Epithelial cell of esophagus (primary cell): Measurements from ENCODE around the gene LCE3D.
"Not testable (repeated sequence)": the region's sequence is repeated elsewhere in the genome, so short reads cannot be mapped to it uniquely, and the experiment has no call there.

Experiments used
- DNase-seq: peaks from one replicate; pipeline ENCODE4 v3.0.0; 2010; ENCODE audit warnings: low read depth
- H3K4me3 ChIP-seq: 2 replicates; pipeline ENCODE4 v1.5.1; 2011; ENCODE audit warnings: mild to moderate bottlenecking, low read length, control low read depth
- CTCF ChIP-seq: IDR thresholded peaks from 2 replicates; pipeline ENCODE4 v1.5.1; 2011; ENCODE audit warnings: low read depth, mild to moderate bottlenecking, low read length, control low read depth, inconsistent platforms; ENCODE audit not compliant: insufficient read depth; ENCODE audit errors: missing control alignments

The LCE3D gene

GRCh38 chr1:152596986-152597385, 16.7 kb upstream of the LCE3D start:
- no peak overlapping the region for H3K4me3 ChIP-seq
- TF ChIP-seq CTCF = no peak
- DNase-seq = no peak

DNA sequence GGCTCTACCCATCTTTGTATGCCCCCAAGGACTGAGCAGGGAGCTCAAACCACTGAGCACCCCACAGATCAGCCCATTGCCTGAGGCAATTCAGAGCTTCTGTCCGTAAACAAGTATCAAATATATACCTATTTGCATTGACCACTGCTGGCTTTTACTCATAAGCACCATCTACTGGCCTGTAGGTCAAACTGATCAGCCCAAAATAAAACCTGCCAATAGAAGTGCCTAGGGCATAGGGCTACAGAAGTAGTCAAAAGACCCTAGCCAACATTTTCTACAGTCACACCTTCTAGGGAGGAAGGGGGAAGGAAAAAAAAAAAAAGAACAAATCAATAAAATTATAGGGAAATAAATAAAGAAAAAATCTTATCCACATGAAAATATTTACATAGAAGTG, 5.3 kb upstream of the LCE3D start:
- no peak overlapping the region for H3K4me3 ChIP-seq
- no peak for DNase-seq
- peak; percentile 27 for TF ChIP-seq CTCF

- peak; percentile 88 for DNase-seq
- no peak overlapping the region for H3K4me3 ChIP-seq
- TF ChIP-seq CTCF = no peak
Observed at GRCh38 chr1:152582647-152583046, 2.3 kb upstream of the LCE3D start.

- not testable (repeated sequence) for H3K4me3 ChIP-seq, DNase-seq
Observed at GRCh38 chr1:152579526-152579925, 790 bp downstream of the LCE3D start.

DNA sequence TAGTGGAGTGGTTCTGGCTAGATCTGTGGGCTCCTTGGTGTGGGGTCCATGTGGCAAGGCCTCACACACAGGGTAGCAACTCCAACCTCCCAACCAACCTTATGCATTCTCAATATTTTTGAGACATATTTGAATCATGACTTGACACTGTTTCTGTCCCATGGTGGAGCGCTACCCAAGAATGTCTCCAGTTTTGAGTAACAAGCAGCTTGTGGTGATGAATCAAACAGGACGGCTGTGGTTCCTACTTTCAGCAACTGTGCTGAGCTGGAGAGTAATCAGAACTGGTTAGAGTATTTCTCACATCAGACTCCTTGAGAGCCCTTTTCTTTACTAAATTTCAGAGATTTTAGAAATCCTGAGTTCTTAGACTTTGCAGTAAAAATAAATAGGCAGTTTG, 3.1 kb downstream of the LCE3D start:
- TF ChIP-seq CTCF = no peak
- H3K4me3 ChIP-seq = no peak overlapping the region
- peak; percentile 39 for DNase-seq

DNA sequence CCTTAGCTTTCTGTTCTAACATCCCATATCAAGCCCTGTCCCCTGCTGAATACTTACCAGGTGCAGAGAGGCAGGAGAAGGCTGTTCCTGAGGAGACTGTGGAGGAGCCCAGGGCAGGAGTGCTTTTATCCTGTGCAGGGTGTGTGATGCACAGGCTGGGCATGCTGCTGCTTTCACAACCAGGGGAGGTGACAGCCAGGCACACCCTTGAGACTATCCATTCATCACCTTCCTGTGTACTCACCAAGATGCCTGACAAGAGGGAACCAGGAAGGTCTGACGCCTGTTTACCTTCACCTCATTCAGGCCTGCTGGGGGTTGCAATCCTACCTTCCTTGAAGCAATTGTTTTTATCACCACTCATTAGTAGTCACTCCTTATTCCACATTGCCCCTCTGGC, 13.6 kb downstream of the LCE3D start, which contains the start of gene LCE3E:
Gene LCE3E, minus strand, starts transcription at position 100 of the 400 bp plus-strand sequence. CDS start 572 bp downstream, outside the sequence.
- H3K4me3 ChIP-seq = no peak within 1 kb of the TSS
- peak; percentile 98 for DNase-seq
- no peak for TF ChIP-seq CTCF

- no peak overlapping the region for H3K4me3 ChIP-seq
- TF ChIP-seq CTCF = no peak
Observed at GRCh38 chr1:152565535-152566215, 14.6 kb downstream of the LCE3D start.

More at GRCh38 chr1:152565535-152566215, 14.6 kb downstream of the LCE3D start:
- DNase-seq = no peak
